ENCODE data around the gene TENT5C.

Gene TENT5C

DNA sequence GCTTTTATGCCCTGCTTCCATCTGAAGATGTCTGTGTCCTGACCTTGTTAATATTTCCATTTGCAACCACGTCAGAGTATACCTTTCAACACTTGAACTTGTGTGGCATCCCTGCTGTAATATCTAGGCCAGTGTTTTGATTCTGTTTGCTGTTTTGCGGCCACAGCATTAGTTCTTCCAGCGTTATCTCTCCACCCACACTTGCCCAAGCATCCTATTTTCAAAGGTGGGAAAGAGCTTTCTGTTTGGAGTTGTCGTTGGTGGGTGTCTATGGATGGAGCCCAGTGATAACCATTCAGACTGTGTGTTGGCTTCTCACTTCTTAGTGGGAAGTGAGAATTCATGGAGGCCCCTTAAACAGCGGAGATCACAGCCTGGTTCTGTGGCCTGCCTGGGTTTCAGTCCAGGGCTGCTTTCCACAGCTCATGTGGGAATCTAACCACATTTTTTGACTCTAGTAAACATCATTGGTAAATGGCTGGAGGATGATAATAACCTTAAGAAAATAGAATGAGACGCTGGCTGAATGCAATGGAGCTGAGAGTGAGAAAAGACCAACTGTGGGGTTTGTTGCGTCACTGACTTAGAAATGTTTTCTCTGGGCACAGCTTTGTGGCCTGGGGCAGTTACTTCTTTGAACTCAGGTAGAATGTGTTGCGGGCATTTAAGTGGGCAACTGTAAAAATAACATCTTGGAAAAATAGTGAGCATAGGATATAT, 7.6 kb downstream of the TENT5C start:
- no peak for DNase-seq (ENCODE audit: low read depth in 1 of 2, low spot score in 1 of 2)
- in situ Hi-C loops (cut with HindIII; ENCODE audit: low pct_unique_long_range_greater_than_20kb, low sequenced_read_pairs), result no loop called here
- no peak for TF ChIP-seq JUND (IDR thresholded peaks at IDR 0.05; ENCODE audit: low read depth)

DNA sequence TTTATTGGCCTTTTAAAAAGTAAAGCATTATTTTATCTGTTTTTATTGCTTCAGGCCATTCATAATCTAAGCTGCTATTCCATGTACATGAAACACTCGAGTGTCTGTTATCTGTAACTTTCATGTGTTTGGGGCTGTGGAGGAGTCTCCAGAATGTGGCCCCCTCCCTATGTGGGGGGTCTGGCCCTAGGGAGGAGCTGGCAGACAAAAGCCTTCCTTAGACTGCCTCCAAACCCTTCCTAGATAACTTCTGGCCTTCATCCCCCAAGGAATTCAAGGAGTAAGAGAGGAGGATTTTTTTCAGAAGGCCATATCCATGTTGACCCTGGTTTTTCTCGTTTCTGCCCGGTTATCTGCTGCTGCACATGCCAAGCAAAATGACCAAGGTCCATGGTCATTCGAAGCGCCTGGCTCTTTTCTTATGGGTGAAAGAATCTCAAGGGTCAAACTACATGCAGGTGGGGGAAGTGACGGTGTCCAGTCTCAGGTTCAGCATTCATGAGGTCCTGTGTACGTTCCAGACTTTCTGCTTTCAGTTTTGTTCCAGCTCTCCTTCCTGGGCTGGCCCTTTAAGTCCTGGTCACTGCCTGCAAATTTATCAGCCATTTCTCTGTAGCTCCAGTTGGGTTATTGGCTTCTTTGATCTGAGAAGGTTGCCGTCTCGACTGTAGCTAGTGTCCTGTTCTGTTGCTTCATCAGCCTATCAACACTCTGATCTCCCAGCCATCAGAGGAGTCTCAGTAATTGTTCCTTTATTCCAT, 8.3 kb downstream of the TENT5C start:
- DNase-seq (ENCODE audit: low read depth in 1 of 2, low spot score in 1 of 2), result no peak
- in situ Hi-C loops (cut with HindIII; ENCODE audit: low pct_unique_long_range_greater_than_20kb, low sequenced_read_pairs), result no loop called here
- no peak for TF ChIP-seq JUND (IDR thresholded peaks at IDR 0.05; ENCODE audit: low read depth)

DNA sequence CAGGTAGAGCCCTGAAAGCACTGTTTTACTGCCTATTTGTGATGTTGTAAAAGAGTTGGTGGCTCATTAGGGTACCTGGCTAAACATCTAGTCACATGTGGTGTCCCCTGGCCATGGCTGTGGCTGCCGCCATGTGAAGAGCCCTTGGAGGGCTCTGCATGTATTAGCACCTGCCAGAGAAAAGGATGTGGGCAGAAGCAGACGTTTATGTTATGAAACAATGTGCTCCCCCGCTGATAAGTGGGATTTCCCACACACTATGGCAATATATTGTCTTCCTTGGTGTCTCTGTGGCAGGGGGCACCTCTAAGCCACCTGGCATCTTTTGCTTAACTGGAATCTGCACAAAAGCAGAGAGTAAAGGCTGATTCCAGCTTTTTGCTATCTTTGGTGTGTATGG, 9.6 kb downstream of the TENT5C start:
- no peak for DNase-seq (ENCODE audit: low read depth in 1 of 2, low spot score in 1 of 2)
- no peak for TF ChIP-seq JUND (IDR thresholded peaks at IDR 0.05; ENCODE audit: low read depth)
- in situ Hi-C loops (cut with HindIII; ENCODE audit: low pct_unique_long_range_greater_than_20kb, low sequenced_read_pairs), result no loop called here

DNA sequence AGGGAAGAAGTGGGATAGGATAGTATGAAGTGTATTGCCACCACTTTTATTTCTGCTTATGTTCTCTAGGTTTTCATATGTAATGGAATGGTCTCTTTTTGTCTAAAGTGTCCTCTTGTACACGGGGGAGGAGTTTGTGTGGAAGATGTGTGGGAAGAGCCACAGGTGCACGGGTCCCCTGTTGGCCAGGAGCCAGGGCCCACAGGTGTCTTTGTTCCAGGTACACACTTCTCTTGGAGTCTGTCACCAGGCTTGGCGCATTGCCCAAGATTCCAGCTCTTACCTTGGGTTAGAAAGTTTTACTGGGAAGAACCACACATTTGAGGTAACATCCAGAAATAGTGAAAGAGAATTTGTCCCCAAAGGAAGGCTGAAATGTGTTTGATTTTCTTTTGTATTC, 10.5 kb downstream of the TENT5C start:
- no peak for TF ChIP-seq JUND (IDR thresholded peaks at IDR 0.05; ENCODE audit: low read depth)
- in situ Hi-C loops (cut with HindIII; ENCODE audit: low pct_unique_long_range_greater_than_20kb, low sequenced_read_pairs), result no loop called here
- peak in 1 of 2 experiments; percentile 44 for DNase-seq (ENCODE audit: low read depth in 1 of 2, low spot score in 1 of 2)

DNA sequence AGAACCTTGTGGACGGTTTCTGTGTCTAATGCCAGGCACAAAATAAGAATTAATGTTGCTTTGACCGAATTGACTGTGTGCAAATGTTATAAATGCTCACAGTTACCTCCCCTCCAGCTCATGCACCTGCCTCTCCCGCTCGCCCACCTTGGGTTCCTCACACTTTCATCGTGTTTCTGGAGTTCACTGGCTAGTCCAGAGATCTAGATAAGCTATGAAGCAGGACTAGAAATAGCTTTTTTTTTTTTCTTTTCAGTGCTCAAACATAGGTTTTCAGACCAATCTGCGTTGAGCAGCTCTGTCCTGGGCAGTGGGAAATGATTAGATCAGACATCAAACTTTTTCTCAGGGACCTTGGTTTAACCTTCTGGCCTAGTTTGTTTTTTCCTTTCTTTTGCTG, 11.1 kb downstream of the TENT5C start:
- DNase-seq (ENCODE audit: low read depth in 1 of 2, low spot score in 1 of 2), result no peak
- TF ChIP-seq JUND (IDR thresholded peaks at IDR 0.05; ENCODE audit: low read depth), result no peak
- in situ Hi-C loops (cut with HindIII; ENCODE audit: low pct_unique_long_range_greater_than_20kb, low sequenced_read_pairs), result no loop called here

DNA sequence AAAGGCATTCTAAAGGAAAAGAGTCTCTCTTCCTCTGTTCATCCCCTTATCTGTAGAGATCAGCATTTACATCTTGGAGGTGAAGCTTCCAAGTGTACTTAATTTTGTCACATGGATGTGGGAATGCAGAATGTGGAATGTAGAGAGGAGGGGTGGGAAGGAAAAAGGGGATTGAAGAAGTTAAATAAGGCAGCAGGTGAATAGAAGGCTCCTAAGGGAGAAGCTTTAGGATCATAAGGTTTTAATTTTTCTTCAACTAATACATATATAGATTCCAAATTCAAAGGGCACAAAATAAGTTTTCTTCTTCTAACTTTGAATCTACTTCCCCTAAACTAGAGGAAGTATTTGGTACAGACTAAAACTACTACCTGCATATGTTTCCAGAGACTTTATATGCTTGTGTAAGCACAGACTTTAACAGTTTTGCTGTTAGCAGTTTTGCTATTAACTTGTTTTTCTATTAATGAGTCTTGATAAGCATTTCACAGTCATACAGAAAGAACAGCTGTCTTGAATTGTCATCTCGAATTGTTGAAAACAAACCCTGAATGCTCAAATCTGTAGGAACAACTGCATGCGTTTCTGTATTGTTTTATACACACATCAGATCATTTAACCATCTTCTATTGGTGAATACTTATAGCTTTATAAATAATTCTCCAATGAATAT, 12.7 kb downstream of the TENT5C start:
- no peak for DNase-seq (ENCODE audit: low read depth in 1 of 2, low spot score in 1 of 2)
- no peak for TF ChIP-seq JUND (IDR thresholded peaks at IDR 0.05; ENCODE audit: low read depth)
- in situ Hi-C loops (cut with HindIII; ENCODE audit: low pct_unique_long_range_greater_than_20kb, low sequenced_read_pairs), result no loop called here

DNA sequence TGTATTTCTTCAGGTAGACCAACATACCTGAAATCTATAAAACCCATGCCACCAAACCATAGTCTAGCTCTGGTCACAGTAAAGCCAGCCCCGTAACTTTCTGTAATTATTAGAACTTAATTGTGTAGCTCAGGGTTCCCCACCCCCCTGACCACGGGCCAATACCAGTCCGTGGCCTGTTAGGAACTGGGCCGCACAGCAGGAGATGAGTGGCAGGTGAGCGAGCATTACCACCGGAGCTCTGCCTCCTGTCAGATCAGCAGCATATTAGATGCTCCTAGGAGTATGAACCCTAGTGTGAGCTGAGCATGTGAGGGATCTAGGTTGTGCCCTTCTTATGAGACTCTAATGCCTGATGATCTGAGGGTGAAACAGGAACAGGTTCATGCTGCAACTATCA, 14.6 kb downstream of the TENT5C start:
- no peak for DNase-seq (ENCODE audit: low read depth in 1 of 2, low spot score in 1 of 2)
- TF ChIP-seq JUND (IDR thresholded peaks at IDR 0.05; ENCODE audit: low read depth), result no peak
- in situ Hi-C loops (cut with HindIII; ENCODE audit: low pct_unique_long_range_greater_than_20kb, low sequenced_read_pairs), result no loop called here

DNA sequence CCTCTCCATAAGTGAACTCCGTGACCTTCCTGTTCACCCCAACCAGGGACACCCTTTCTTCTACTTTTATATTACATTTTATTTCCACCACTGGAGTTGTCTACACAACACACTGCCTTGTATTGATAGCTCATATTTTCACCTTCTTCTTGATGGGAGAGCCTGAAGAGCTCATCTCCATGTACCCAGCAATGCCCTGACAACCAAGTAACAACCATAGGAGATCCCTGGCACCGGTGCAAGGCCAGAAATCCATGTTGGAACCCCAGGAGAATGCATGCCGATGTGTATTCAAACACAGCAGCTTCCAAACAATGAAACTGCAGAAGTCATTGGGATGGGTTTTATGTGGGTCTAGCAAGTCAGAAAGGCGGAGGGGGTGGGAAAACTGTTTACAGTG, 15.5 kb downstream of the TENT5C start:
- TF ChIP-seq JUND (IDR thresholded peaks at IDR 0.05; ENCODE audit: low read depth), result no peak
- no peak for DNase-seq (ENCODE audit: low read depth in 1 of 2, low spot score in 1 of 2)
- in situ Hi-C loops (cut with HindIII; ENCODE audit: low pct_unique_long_range_greater_than_20kb, low sequenced_read_pairs), result no loop called here

DNA sequence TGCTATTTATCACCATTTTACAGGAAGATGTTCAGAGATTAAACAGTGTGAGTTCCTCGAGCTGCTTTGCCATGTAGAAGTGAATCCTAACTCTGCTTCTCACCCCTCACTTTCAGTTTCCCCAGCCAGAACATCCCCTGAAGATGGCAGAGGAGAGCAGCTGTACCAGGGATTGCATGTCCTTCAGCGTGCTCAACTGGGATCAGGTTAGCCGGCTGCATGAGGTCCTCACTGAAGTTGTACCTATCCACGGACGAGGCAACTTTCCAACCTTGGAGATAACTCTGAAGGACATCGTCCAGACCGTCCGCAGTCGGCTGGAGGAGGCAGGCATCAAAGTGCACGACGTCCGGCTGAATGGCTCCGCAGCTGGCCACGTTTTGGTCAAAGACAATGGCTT, 16.9 kb downstream of the TENT5C start:
- TF ChIP-seq JUND (IDR thresholded peaks at IDR 0.05; ENCODE audit: low read depth), result no peak
- in situ Hi-C loops (cut with HindIII; ENCODE audit: low pct_unique_long_range_greater_than_20kb, low sequenced_read_pairs), result no loop called here
- no peak for DNase-seq (ENCODE audit: low read depth in 1 of 2, low spot score in 1 of 2)

DNA sequence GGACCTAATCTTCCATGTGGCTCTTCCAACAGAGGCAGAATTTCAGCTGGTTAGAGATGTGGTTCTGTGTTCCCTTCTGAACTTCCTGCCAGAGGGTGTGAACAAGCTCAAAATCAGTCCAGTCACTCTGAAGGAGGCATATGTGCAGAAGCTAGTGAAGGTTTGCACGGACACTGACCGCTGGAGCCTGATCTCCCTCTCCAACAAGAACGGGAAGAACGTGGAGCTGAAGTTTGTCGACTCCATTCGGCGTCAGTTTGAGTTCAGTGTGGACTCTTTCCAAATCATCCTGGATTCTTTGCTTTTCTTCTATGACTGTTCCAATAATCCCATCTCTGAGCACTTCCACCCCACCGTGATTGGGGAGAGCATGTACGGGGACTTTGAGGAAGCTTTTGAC, 17.3 kb downstream of the TENT5C start:
- no peak for TF ChIP-seq JUND (IDR thresholded peaks at IDR 0.05; ENCODE audit: low read depth)
- in situ Hi-C loops (cut with HindIII; ENCODE audit: low pct_unique_long_range_greater_than_20kb, low sequenced_read_pairs), result no loop called here
- no peak for DNase-seq (ENCODE audit: low read depth in 1 of 2, low spot score in 1 of 2)

DNA sequence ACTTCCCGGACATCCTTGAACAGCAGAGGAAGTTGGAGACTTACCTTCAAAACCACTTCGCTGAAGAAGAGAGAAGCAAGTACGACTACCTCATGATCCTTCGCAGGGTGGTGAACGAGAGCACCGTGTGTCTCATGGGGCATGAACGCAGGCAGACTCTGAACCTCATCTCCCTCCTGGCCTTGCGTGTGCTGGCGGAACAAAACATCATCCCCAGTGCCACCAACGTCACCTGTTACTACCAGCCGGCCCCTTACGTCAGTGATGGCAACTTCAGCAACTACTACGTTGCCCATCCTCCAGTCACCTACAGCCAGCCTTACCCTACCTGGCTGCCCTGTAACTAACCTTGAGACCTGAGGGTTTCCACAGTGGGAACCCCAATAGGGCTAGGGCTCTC, 17.9 kb downstream of the TENT5C start:
- in situ Hi-C loops (cut with HindIII; ENCODE audit: low pct_unique_long_range_greater_than_20kb, low sequenced_read_pairs), result no loop called here
- no peak for DNase-seq (ENCODE audit: low read depth in 1 of 2, low spot score in 1 of 2)
- no peak for TF ChIP-seq JUND (IDR thresholded peaks at IDR 0.05; ENCODE audit: low read depth)

DNA sequence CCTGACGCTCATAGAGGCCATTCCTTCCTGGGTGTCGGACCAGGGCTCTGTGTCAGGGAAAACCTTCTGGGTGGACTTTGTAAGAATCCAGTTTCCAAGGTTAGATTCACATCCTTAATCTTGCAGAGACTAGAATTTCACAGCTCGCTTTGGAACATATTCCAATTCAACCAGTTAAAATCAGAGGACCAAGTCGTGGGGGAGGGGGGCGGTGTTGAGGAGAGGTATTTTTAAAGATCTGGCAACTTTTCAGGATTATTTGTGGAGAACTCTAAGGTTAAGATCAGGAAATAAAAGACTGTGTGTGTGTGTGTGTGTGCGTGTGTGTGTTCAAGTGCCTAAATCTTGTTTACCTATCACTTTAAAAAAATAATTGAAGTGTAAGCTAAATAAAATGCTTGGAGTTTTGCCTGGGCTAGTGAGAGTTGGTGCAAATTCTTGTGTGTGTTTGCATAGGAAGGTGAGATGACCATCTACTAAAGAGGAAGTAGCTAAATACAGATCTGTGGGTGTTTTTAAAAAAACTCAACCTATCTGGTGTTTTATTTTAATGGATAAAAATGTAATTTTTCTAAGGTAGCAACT, 21.8 kb downstream of the TENT5C start:
- peak in 1 of 2 experiments; percentile 71 for DNase-seq (ENCODE audit: low read depth in 1 of 2, low spot score in 1 of 2)
- 0 out of 2 replicates have a peak, but pooled peaks have one; percentile 32 for TF ChIP-seq JUND (IDR thresholded peaks at IDR 0.05; ENCODE audit: low read depth)
- in situ Hi-C loops (cut with HindIII; ENCODE audit: low pct_unique_long_range_greater_than_20kb, low sequenced_read_pairs), result no loop called here

DNA sequence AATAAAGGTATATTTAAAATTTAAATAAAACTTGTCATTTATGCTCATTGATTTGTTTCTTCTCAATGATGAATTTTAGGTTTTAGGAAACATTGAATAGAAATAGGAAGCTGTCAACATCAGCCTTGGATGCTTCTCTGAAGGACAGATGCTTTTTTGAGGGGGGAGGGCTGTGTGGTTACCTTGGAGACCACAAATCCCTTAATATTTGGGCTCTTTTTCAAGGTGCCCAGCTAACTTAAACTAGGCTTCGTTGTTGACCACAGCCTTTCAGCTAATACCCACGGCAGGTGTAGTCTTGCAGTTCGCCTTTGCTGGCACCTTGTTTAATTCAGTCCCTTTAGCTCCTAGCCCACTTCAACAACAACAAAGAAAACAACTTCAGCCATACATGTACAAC, 22.5 kb downstream of the TENT5C start:
- no peak for DNase-seq (ENCODE audit: low read depth in 1 of 2, low spot score in 1 of 2)
- in situ Hi-C loops (cut with HindIII; ENCODE audit: low pct_unique_long_range_greater_than_20kb, low sequenced_read_pairs), result no loop called here
- no peak for TF ChIP-seq JUND (IDR thresholded peaks at IDR 0.05; ENCODE audit: low read depth)

Data from T47D (cell line).